Adrenal gland (tissue), 5 donors: ENCODE measurements around the gene ENOX1.

ENCODE experiments used
- POLR2A ChIP-seq, 2 donors: fragments of 450-650 bp; IDR thresholded peaks; one replicate each; pipeline ENCODE4 v1.6.1; 2017; ENCODE audit warnings: antibody characterized with exemption in 2 of 2, mild to moderate bottlenecking in 2 of 2, moderate library complexity in 1 of 2
- TF ChIP-seq, protein P1 (sequence below), 6 experiments: fragments of 450-650 bp in 4 of 6; fragments of 200-600 bp in 2 of 6; sonication (generic) in 1 of 6; IDR thresholded peaks; 1 replicate in 5 of 6; 2 replicates in 1 of 6; pipeline versions ENCODE4 v1.5.1 to v1.8.0; 2016 to 2021; ENCODE audit warnings: antibody characterized with exemption in 6 of 6, mild to moderate bottlenecking in 2 of 6, moderate library complexity in 1 of 6
- donor health status: DM: no; HTN: no; CAD: no.

GRCh38 chr13:43487461-43487860 is 299.3 kb downstream of the ENOX1 start:
- no peak for TF ChIP-seq POLR2A (IDR thresholded peaks at IDR 0.05)
- TF ChIP-seq, protein P1, sequence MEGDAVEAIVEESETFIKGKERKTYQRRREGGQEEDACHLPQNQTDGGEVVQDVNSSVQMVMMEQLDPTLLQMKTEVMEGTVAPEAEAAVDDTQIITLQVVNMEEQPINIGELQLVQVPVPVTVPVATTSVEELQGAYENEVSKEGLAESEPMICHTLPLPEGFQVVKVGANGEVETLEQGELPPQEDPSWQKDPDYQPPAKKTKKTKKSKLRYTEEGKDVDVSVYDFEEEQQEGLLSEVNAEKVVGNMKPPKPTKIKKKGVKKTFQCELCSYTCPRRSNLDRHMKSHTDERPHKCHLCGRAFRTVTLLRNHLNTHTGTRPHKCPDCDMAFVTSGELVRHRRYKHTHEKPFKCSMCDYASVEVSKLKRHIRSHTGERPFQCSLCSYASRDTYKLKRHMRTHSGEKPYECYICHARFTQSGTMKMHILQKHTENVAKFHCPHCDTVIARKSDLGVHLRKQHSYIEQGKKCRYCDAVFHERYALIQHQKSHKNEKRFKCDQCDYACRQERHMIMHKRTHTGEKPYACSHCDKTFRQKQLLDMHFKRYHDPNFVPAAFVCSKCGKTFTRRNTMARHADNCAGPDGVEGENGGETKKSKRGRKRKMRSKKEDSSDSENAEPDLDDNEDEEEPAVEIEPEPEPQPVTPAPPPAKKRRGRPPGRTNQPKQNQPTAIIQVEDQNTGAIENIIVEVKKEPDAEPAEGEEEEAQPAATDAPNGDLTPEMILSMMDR (IDR thresholded peaks at IDR 0.05) = no peak
